ENCODE results near the gene ABL2. TPM values are rescaled to one million over a fixed set of nuclear protein-coding genes. Genes with fewer than 3 reads are reported as not detected.
"Not testable (repeated sequence)": the region's sequence is repeated elsewhere in the genome, so short reads cannot be mapped to it uniquely, and the experiment has no call there.

Gene ABL2
- total and polyA plus RNA-seq, 7 donors: 1.2 to 32.6 (median 10.3) TPM

DNA sequence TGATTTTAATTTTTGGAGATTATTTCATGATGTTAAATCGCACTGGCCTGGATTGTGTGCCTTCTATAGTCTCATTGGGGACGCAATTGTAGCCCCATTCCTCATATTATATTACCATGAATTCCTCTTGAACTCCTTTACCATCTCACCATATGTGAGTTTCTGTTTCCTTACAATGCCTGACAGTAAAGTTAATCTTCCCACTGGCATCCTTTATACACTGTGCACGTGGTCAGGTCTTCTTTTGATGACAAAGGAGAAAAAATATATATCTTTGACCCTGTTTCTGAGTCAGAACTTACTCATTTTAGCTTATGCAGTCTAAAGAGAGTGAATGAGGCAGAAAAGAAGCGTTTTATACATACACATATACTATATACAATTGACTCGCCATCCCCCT lies 774 bp upstream of the ABL2 start:
- 17 to 52% methylated on average over 5 of the region's 5 CpGs for WGBS, 2 donors
- no peaks in the 10 kb centered on the region for H3K9me3 ChIP-seq
- intact Hi-C loops (cut with DNase I): no loop called here
- H3K27me3 ChIP-seq: no peaks in the 10 kb centered on the region
- peaks cover 0 to 24% (median 14%) of the 10 kb centered on the region in 4 donors for H3K4me1 ChIP-seq
- TF ChIP-seq, protein P1, sequence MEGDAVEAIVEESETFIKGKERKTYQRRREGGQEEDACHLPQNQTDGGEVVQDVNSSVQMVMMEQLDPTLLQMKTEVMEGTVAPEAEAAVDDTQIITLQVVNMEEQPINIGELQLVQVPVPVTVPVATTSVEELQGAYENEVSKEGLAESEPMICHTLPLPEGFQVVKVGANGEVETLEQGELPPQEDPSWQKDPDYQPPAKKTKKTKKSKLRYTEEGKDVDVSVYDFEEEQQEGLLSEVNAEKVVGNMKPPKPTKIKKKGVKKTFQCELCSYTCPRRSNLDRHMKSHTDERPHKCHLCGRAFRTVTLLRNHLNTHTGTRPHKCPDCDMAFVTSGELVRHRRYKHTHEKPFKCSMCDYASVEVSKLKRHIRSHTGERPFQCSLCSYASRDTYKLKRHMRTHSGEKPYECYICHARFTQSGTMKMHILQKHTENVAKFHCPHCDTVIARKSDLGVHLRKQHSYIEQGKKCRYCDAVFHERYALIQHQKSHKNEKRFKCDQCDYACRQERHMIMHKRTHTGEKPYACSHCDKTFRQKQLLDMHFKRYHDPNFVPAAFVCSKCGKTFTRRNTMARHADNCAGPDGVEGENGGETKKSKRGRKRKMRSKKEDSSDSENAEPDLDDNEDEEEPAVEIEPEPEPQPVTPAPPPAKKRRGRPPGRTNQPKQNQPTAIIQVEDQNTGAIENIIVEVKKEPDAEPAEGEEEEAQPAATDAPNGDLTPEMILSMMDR (IDR thresholded peaks at IDR 0.05): no peak
- TF ChIP-seq POLR2AphosphoS5 (IDR thresholded peaks at IDR 0.05) (no peak), POLR2A (IDR thresholded peaks at IDR 0.05) (no peak), EP300 (IDR thresholded peaks at IDR 0.05) (no peak)
- H3K4me3 ChIP-seq: peak overlapping the region in 3 of 4 donors; percentile 97 to 98 (median 98)
- DNase-seq: no peak
- no peaks in the 10 kb centered on the region for H3K36me3 ChIP-seq
- peak overlapping the region; percentile 88 to 93 (median 88) for H3K27ac ChIP-seq

DNA sequence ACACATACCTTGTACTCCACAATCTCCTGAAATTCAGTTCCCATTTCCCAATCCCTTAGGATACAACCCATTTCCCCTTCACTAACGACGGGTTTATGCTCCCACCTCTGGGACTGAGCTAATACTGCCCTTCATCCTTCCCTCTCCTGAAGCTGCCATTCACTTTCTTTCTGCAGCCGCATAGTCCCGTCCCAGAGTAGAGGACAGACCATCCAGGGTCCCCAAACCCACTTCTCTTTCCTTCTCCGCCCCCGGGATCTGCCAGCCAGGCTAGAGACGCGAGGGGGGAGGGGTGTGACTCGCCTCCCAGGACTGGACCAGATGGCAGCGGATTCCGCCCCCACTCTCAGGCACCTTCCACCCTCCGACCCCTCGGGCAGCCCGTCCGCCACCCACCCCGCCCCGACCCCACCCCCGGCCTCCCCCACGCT lies 679 bp downstream of the ABL2 start:
- TF ChIP-seq, protein P1 (IDR thresholded peaks at IDR 0.05): no peak
- TF ChIP-seq EP300 (IDR thresholded peaks at IDR 0.05): no peak
- TF ChIP-seq POLR2AphosphoS5 (IDR thresholded peaks at IDR 0.05): no peak
- no peak for TF ChIP-seq POLR2A (IDR thresholded peaks at IDR 0.05)
- DNase-seq: peak; percentile 69
- peaks cover 0 to 24% (median 14%) of the 10 kb centered on the region in 4 donors for H3K4me1 ChIP-seq
- H3K27ac ChIP-seq: peak overlapping the region; percentile 88 to 93 (median 88)
- H3K27me3 ChIP-seq: no peaks in the 10 kb centered on the region
- H3K9me3 ChIP-seq: no peaks in the 10 kb centered on the region
- WGBS, 2 donors: 1 to 2% methylated on average over 19 of the region's 19 CpGs
- peak overlapping the region; percentile 85 to 98 (median 98) for H3K4me3 ChIP-seq
- peaks cover 0 to 6% (median 0%) of the 10 kb centered on the region in 4 donors for H3K36me3 ChIP-seq
- intact Hi-C loops (cut with DNase I): loop anchor here (5.0 to 10.0 kb wide), 3 partner anchors 64 to 136 kb away; partner anchors contain the start of genes AXDND1 and SOAT1

DNA sequence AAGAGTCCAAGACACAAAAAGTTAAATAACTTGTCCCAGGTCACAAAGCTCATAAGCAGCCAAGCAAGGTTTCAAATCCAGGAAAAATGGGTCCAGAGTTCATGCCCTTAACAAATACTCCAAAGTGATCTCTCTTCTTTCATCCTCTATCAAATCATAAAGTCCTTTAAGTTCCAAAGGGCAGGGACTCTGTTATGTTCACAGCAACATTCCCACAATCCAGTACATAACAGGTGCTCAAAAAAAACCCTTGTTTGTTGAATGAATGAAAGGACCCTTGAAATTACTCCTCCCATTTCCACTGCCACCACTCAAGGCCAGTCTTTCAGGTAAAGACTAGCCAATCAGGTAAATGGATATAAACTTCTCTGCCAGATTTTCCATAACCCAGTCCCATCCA lies 2.7 kb downstream of the ABL2 start:
- intact Hi-C loops (cut with DNase I): loop anchor here (5.0 to 10.0 kb wide), 3 partner anchors 66 to 138 kb away; partner anchors contain the start of genes AXDND1 and SOAT1
- TF ChIP-seq, protein P1 (IDR thresholded peaks at IDR 0.05): no peak
- no peak for TF ChIP-seq POLR2A (IDR thresholded peaks at IDR 0.05)
- TF ChIP-seq POLR2AphosphoS5 (IDR thresholded peaks at IDR 0.05): no peak
- no peak for TF ChIP-seq EP300 (IDR thresholded peaks at IDR 0.05)
- no peak for DNase-seq
- Histone ChIP-seq H3K27me3 (no peaks in the 10 kb centered on the region), H3K36me3 (peaks cover 0 to 6% (median 0%) of the 10 kb centered on the region in 4 donors), H3K4me1 (peaks cover 0 to 24% (median 14%) of the 10 kb centered on the region in 4 donors), H3K9me3 (no peaks in the 10 kb centered on the region), H3K27ac (no peak overlapping the region), H3K4me3 (no peak overlapping the region)

DNA sequence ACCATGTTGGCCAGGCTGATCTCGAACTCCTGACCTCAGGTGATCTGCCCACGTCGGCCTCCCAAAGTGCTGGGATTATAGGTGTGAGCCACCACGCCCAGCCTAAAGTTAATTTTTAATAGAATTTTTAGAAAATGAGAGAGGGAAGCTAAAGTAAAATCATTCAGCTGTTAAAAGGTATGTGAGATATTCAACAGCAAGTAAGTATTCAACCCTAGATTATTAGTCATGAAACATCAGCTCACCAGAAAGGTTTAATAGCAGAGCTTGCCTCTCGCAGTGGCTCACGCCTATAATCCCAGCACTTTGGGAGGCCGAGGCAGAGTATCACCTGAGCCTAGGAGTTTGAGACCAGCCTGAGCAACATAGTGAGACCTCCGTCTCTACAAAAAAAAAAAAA lies 5.0 kb downstream of the ABL2 start:
- H3K27ac ChIP-seq, H3K27me3 ChIP-seq, H3K36me3 ChIP-seq, H3K9me3 ChIP-seq, DNase-seq, H3K4me3 ChIP-seq: not testable (repeated sequence)
- 66 to 88% methylated on average over 8 of the region's 8 CpGs for WGBS, 2 donors
- peaks cover 0 to 22% (median 12%) of the 10 kb centered on the region in 4 donors for H3K4me1 ChIP-seq
- intact Hi-C loops (cut with DNase I): loop anchor here (10.0 kb wide), 1 partner anchor 140 kb away; the partner anchor contains the start of gene AXDND1

DNA sequence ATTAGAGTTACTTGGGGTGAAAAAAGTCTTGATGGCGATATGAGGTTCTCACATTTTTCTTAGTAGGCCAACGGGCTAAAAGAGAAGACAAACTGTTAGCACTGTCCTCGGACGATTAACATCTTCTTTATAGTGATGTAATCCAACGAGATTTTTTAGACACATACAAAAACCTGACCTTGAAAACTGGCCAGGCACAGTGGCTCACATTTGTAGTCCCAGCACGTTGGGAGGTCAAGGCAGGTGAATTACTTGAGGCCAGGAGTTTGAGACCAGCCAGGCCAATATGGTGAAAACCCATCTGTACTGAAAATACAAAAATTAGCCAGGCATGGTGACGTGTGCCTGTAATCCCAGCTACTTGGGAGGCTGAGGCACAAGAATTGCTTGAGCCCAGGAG lies 8.4 kb downstream of the ABL2 start:
- H3K36me3 ChIP-seq, H3K9me3 ChIP-seq, DNase-seq, H3K4me3 ChIP-seq, H3K27me3 ChIP-seq, H3K4me1 ChIP-seq, H3K27ac ChIP-seq: not testable (repeated sequence)
- intact Hi-C loops (cut with DNase I): loop anchor here (10.0 kb wide), 1 partner anchor 144 kb away; the partner anchor contains the start of gene AXDND1
- 87 to 90% methylated on average over 7 of the region's 7 CpGs for WGBS, 2 donors
